Vagina (tissue), 2 donors: Measurements from ENCODE around the gene F5.

Experiments used
- CTCF ChIP-seq, 3 experiments: fragments of 450-650 bp in 2 of 3; fragments of 200-600 bp in 1 of 3; sonication (generic) in 1 of 3; IDR thresholded peaks; one replicate each; pipeline ENCODE4 v1.5.1; 2017 to 2019; ENCODE audit warnings: antibody characterized with exemption in 3 of 3, mild to moderate bottlenecking in 2 of 3, moderate library complexity in 2 of 3
- POLR2A ChIP-seq, 2 donors: fragments of 450-650 bp; IDR thresholded peaks; one replicate each; pipeline ENCODE4 v1.6.1; 2017; ENCODE audit warnings: antibody characterized with exemption in 2 of 2, mild to moderate bottlenecking in 2 of 2, moderate library complexity in 2 of 2

GRCh38 chr1:169584483-169585144 is 1.7 kb downstream of the F5 start:
- no peak for TF ChIP-seq CTCF (IDR thresholded peaks at IDR 0.05)
- no peak for TF ChIP-seq POLR2A (IDR thresholded peaks at IDR 0.05)
